HepG2 (cell line): ENCODE measurements around the gene NSD2. TPM values are rescaled to one million over a fixed set of nuclear protein-coding genes. Genes with fewer than 3 reads are reported as not detected.

Experiments used
- ARHGAP35 ChIP-seq: sonication (generic); formaldehyde crosslinking; IDR thresholded peaks from 2 replicates; pipeline ENCODE4 v1.9.0; 2022; ENCODE audit warnings: mild to moderate bottlenecking, inconsistent platforms, moderate library complexity, missing genetic modification reagents, borderline replicate concordance
- CREBL2 ChIP-seq: sonication (generic); formaldehyde crosslinking; IDR thresholded peaks from 2 replicates; pipeline ENCODE4 v1.8.1; 2023; ENCODE audit warnings: missing genetic modification reagents, mild to moderate bottlenecking, borderline replicate concordance
- DNMT1 ChIP-seq: sonication (generic); formaldehyde crosslinking; IDR thresholded peaks from 2 replicates; pipeline ENCODE4 v1.5.1; 2020; ENCODE audit warnings: mild to moderate bottlenecking, missing genetic modification reagents
- ELF3 ChIP-seq: IDR thresholded peaks from 2 replicates; pipeline ENCODE4 v1.6.1; 2016; ENCODE audit warnings: missing genetic modification reagents, missing compliant biosample characterization
- IKZF4 ChIP-seq: sonication (generic); formaldehyde crosslinking; IDR thresholded peaks from 2 replicates; pipeline ENCODE4 v1.5.1; 2020; ENCODE audit warnings: borderline replicate concordance, mild to moderate bottlenecking, low read depth, missing genetic modification reagents; ENCODE audit errors: not compliant biosample characterization
- JUN ChIP-seq: sonication (generic); formaldehyde crosslinking; IDR thresholded peaks from 2 replicates; pipeline ENCODE4 v1.4.0; 2020; ENCODE audit warnings: mild to moderate bottlenecking, missing genetic modification reagents
- KAT2B ChIP-seq: fragments of 150-350 bp; IDR thresholded peaks from 2 replicates; pipeline ENCODE4 v1.6.1; 2014; ENCODE audit warnings: low read depth, low read length, borderline replicate concordance
- MBNL3 ChIP-seq: fragments of 250-450 bp; sonication (Bioruptor Pico); conservative IDR thresholded peaks from 2 replicates; pipeline ENCODE4 v1.8.0; 2022; ENCODE audit warnings: mild to moderate bottlenecking, inconsistent platforms
- MEF2D ChIP-seq: sonication (generic); formaldehyde crosslinking; IDR thresholded peaks from 2 replicates; pipeline ENCODE4 v1.5.1; 2020; ENCODE audit warnings: mild to moderate bottlenecking, missing genetic modification reagents
- MIER3 ChIP-seq: IDR thresholded peaks from 2 replicates; pipeline ENCODE4 v1.6.1; 2016; ENCODE audit warnings: missing compliant biosample characterization, borderline replicate concordance
- NFKBIZ ChIP-seq: IDR thresholded peaks from 2 replicates; pipeline ENCODE4 v1.6.1; 2018; ENCODE audit warnings: missing genetic modification reagents, missing compliant biosample characterization
- PHB2 ChIP-seq: fragments of 450-650 bp; IDR thresholded peaks from 2 replicates; pipeline ENCODE4 v1.6.1; 2018; ENCODE audit not compliant: partially characterized antibody
- RBFOX2 ChIP-seq: fragments of 200-400 bp; formaldehyde crosslinking; IDR thresholded peaks from 2 replicates; pipeline ENCODE4 v1.6.1; 2017; ENCODE audit warnings: low read depth, mild to moderate bottlenecking, low read length
- RBM22 ChIP-seq: fragments of 200-400 bp; formaldehyde crosslinking; optimal IDR thresholded peaks from 2 replicates; pipeline ENCODE3; 2017; ENCODE audit warnings: mild to moderate bottlenecking, low read length, moderate library complexity
- SIX4 ChIP-seq: sonication (generic); formaldehyde crosslinking; IDR thresholded peaks from 2 replicates; pipeline ENCODE4 v1.4.0; 2020; ENCODE audit warnings: missing genetic modification reagents
- SP2 ChIP-seq: sonication (generic); formaldehyde crosslinking; IDR thresholded peaks from 2 replicates; pipeline ENCODE4 v1.5.1; 2020; ENCODE audit warnings: mild to moderate bottlenecking, missing genetic modification reagents
- TAF15 ChIP-seq: fragments of 200-400 bp; formaldehyde crosslinking; IDR thresholded peaks from one replicate; pipeline ENCODE4 v1.6.1; 2018; ENCODE audit warnings: mild to moderate bottlenecking, low read depth, low read length; ENCODE audit not compliant: poor library complexity, severe bottlenecking
- WIZ ChIP-seq: sonication (generic); formaldehyde crosslinking; IDR thresholded peaks from 2 replicates; pipeline ENCODE4 v1.5.1; 2020; ENCODE audit warnings: mild to moderate bottlenecking, missing genetic modification reagents
- ZBTB38 ChIP-seq: sonication (generic); formaldehyde crosslinking; IDR thresholded peaks from 2 replicates; pipeline ENCODE4 v1.5.1; 2020; ENCODE audit warnings: mild to moderate bottlenecking, missing genetic modification reagents
- ZEB1 ChIP-seq: IDR thresholded peaks from 2 replicates; pipeline ENCODE4 v1.6.1; 2012; ENCODE audit warnings: mild to moderate bottlenecking, low read depth, inconsistent platforms; ENCODE audit not compliant: insufficient replicate concordance
- ZFP36L1 ChIP-seq: sonication (generic); formaldehyde crosslinking; IDR thresholded peaks from 2 replicates; pipeline ENCODE4 v1.8.0; 2022; ENCODE audit warnings: mild to moderate bottlenecking, missing genetic modification reagents, moderate library complexity
- ZFP90 ChIP-seq: sonication (generic); formaldehyde crosslinking; IDR thresholded peaks from 2 replicates; pipeline ENCODE4 v1.8.0; 2022; ENCODE audit warnings: missing genetic modification reagents, mild to moderate bottlenecking, inconsistent platforms, borderline replicate concordance
- ZFY ChIP-seq: sonication (generic); formaldehyde crosslinking; IDR thresholded peaks from 2 replicates; pipeline ENCODE4 v1.4.0; 2020; ENCODE audit warnings: missing genetic modification reagents
- ZMAT3 ChIP-seq: sonication (generic); formaldehyde crosslinking; conservative IDR thresholded peaks from 2 replicates; pipeline ENCODE4 v1.7.0; 2021; ENCODE audit warnings: missing genetic modification reagents
- ZNF101 ChIP-seq: sonication (generic); formaldehyde crosslinking; IDR thresholded peaks from 2 replicates; pipeline ENCODE4 v1.4.0; 2020; ENCODE audit warnings: mild to moderate bottlenecking, low read depth, missing genetic modification reagents, borderline replicate concordance
- ZNF138 ChIP-seq: sonication (generic); formaldehyde crosslinking; IDR thresholded peaks from 2 replicates; pipeline ENCODE4 v1.5.0; 2020; ENCODE audit warnings: mild to moderate bottlenecking, low read depth, missing genetic modification reagents
- ZNF253 ChIP-seq: sonication (generic); formaldehyde crosslinking; IDR thresholded peaks from 2 replicates; pipeline ENCODE4 v1.8.0; 2022; ENCODE audit warnings: mild to moderate bottlenecking, missing genetic modification reagents, borderline replicate concordance
- ZNF292 ChIP-seq: sonication (generic); formaldehyde crosslinking; IDR thresholded peaks from 2 replicates; pipeline ENCODE4 v1.8.1; 2022; ENCODE audit warnings: mild to moderate bottlenecking, low read depth, missing genetic modification reagents, borderline replicate concordance
- ZNF549 ChIP-seq: sonication (generic); formaldehyde crosslinking; IDR thresholded peaks from 2 replicates; pipeline ENCODE4 v1.5.0; 2020; ENCODE audit warnings: missing genetic modification reagents
- ZNF557 ChIP-seq: sonication (generic); formaldehyde crosslinking; IDR thresholded peaks from 2 replicates; pipeline ENCODE4 v1.4.0; 2020; ENCODE audit warnings: missing genetic modification reagents
- ZNF607 ChIP-seq: sonication (generic); formaldehyde crosslinking; IDR thresholded peaks from 2 replicates; pipeline ENCODE4 v1.5.1; 2020; ENCODE audit warnings: missing genetic modification reagents, mild to moderate bottlenecking, borderline replicate concordance
- ZNF615 ChIP-seq: sonication (generic); formaldehyde crosslinking; IDR thresholded peaks from 2 replicates; pipeline ENCODE4 v1.5.0; 2020; ENCODE audit warnings: mild to moderate bottlenecking, missing genetic modification reagents, borderline replicate concordance
- ZNF747 ChIP-seq: sonication (generic); formaldehyde crosslinking; IDR thresholded peaks from 2 replicates; pipeline ENCODE4 v1.8.1; 2023; ENCODE audit warnings: missing genetic modification reagents, mild to moderate bottlenecking, borderline replicate concordance
- ZNF75D ChIP-seq: sonication (generic); formaldehyde crosslinking; IDR thresholded peaks from 2 replicates; pipeline ENCODE4 v1.8.1; 2023; ENCODE audit warnings: missing genetic modification reagents, mild to moderate bottlenecking, borderline replicate concordance
- polyA plus RNA-seq, 8 experiments: library from polyadenylated mRNA; depleted of rRNA in 3 of 8; stranded (reverse) in 7 of 8; unstranded in 1 of 8; fragments of >200 nt; fragmentation: Illumina TruSeq in 4 of 8; extraction: Trizol in 4 of 8; gene quantifications; 2 replicates each; pipeline versions ENCODE4 v1.2.1 to v1.2.3, GENCODE V29; 2011 to 2016; ENCODE audit warnings: low read depth in 4 of 8, missing spikeins in 1 of 8, mixed read lengths in 1 of 8; ENCODE audit not compliant: insufficient read depth in 1 of 8
- total RNA-seq, 5 experiments: library from RNA; depleted of rRNA; stranded (reverse); fragments of >200 nt; fragmentation: Illumina TruSeq; extraction: Trizol; gene quantifications; 2 replicates each; pipeline ENCODE4 v1.2.3, GENCODE V29; 2016; ENCODE audit warnings: low read depth in 1 of 5

The NSD2 gene
- total and polyA plus RNA-seq, 2 of the 13 experiments (the other 11 are each of a cell fraction or from before 2014, with no cell fraction given): 22.0 to 65.9 TPM

- no peak for TF ChIP-seq ZNF101
- TF ChIP-seq IKZF4 (CRISPR knock-in tag): no peak
- no peak for TF ChIP-seq MBNL3 (CRISPR knock-in tag)
- no peak for TF ChIP-seq WIZ (CRISPR knock-in tag)
- no peak for TF ChIP-seq MEF2D
- no peak for TF ChIP-seq ZNF747 (CRISPR knock-in tag)
- peak; percentile 54; the same call in 1 of the 2 replicates for TF ChIP-seq ZMAT3 (CRISPR knock-in tag)
- no peak for TF ChIP-seq ZNF557 (CRISPR knock-in tag)
- no peak for TF ChIP-seq KAT2B
- no peak for TF ChIP-seq ZFP36L1 (CRISPR knock-in tag)
- no peak for TF ChIP-seq ARHGAP35 (CRISPR knock-in tag)
- TF ChIP-seq ELF3 (CRISPR knock-in tag): no peak
- no peak for TF ChIP-seq ZNF292 (CRISPR knock-in tag)
- TF ChIP-seq DNMT1 (CRISPR knock-in tag): 0 out of 2 replicates have a peak, but pooled peaks have one; percentile 73
- no peak for TF ChIP-seq TAF15
- TF ChIP-seq ZFP90 (CRISPR knock-in tag): 0 out of 2 replicates have a peak, but pooled peaks have one; percentile 6
- TF ChIP-seq RBFOX2: no peak
- TF ChIP-seq PHB2: no peak
- peak; percentile 30; the same call in 1 of the 2 replicates for TF ChIP-seq ZBTB38 (CRISPR knock-in tag)
- TF ChIP-seq MIER3 (CRISPR knock-in tag): no peak
- TF ChIP-seq ZNF138 (CRISPR knock-in tag): 0 out of 2 replicates have a peak, but pooled peaks have one; percentile 16
- TF ChIP-seq CREBL2 (CRISPR knock-in tag): no peak
- TF ChIP-seq ZNF549 (CRISPR knock-in tag): no peak
- TF ChIP-seq SIX4 (CRISPR knock-in tag): no peak
- TF ChIP-seq ZNF615 (CRISPR knock-in tag): no peak
- TF ChIP-seq ZNF607 (CRISPR knock-in tag): peak; percentile 7; the same call in 1 of the 2 replicates
- no peak for TF ChIP-seq RBM22
- no peak for TF ChIP-seq ZNF75D
- peak; percentile 5 for TF ChIP-seq ZEB1
- no peak for TF ChIP-seq ZFY
- TF ChIP-seq SP2: 0 out of 2 replicates have a peak, but pooled peaks have one; percentile 30
- TF ChIP-seq JUN (CRISPR knock-in tag): no peak
- no peak for TF ChIP-seq NFKBIZ
- TF ChIP-seq ZNF253 (CRISPR knock-in tag): no peak
Observed at GRCh38 chr4:1856943-1857699, 14.1 kb upstream of the NSD2 start (continued).
